Activated naive CD8-positive, alpha-beta T cell (primary cell): ENCODE measurements around the gene ADAMTSL1.

ENCODE experiments used
- H3K27ac Mint-ChIP-seq: one replicate; pipeline ENCODE4 v1.8.0; 2021; ENCODE audit warnings: mixed read lengths
- H3K27me3 Mint-ChIP-seq: one replicate; pipeline ENCODE4 v1.8.0; 2021; ENCODE audit warnings: mixed read lengths
- H3K36me3 Mint-ChIP-seq: one replicate; pipeline ENCODE4 v1.8.0; 2021; ENCODE audit warnings: mixed read lengths
- H3K4me1 Mint-ChIP-seq: one replicate; pipeline ENCODE4 v1.8.0; 2021; ENCODE audit warnings: low read depth, mixed read lengths
- H3K4me3 Mint-ChIP-seq: one replicate; pipeline ENCODE4 v1.8.0; 2021; ENCODE audit warnings: mild to moderate bottlenecking, mixed read lengths
- H3K9me3 Mint-ChIP-seq: one replicate; pipeline ENCODE4 v1.8.0; 2021; ENCODE audit warnings: low read depth, mixed read lengths

The ADAMTSL1 gene

DNA sequence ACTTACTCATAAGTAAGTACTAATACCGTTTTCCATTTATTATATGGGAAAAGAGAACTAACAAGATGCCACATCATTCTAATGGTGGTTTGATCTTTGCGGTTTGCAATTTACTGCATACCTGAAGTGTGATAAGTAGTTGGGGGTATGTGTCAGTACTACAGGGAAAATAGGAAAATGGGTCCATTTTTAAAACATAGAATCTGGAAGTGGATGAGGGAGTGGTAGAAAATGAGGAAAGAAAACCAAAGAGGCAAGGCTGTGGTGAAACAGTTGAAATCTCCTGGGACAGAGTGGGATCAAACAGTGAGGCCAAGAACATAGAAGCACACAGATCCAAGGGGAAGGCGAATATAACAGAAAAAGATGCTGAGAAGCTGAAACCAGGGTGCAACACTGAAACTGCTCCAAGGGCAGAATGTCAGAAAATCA is 6.7 kb downstream of the ADAMTSL1 start:
- Mint-ChIP-seq H3K4me3 (no peak overlapping the region), H3K36me3 (no peaks in the 10 kb centered on the region), H3K9me3 (no peaks in the 10 kb centered on the region), H3K4me1 (no peaks in the 10 kb centered on the region), H3K27ac (no peak overlapping the region), H3K27me3 (peaks cover 7% of the 10 kb centered on the region)

DNA sequence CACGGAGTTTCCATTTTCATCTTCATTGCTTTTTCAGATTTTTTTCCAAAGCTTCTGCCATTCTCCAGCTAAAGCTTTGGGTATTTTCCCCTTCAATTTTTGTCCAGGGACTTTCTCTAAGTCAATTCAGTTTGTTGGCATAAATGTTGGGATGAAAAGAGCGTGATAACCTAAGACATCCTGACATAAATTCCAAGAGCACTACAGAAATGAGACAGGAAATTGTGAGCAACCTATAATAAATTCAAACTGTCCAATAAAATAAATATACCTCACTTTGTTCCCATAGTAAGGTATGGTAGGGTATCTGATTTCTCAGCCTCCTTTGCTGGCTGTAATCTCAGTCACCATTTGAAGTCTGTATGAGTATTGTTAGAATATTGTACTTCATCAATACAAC is 8.4 kb downstream of the ADAMTSL1 start:
- H3K4me1 Mint-ChIP-seq: no peaks in the 10 kb centered on the region

DNA sequence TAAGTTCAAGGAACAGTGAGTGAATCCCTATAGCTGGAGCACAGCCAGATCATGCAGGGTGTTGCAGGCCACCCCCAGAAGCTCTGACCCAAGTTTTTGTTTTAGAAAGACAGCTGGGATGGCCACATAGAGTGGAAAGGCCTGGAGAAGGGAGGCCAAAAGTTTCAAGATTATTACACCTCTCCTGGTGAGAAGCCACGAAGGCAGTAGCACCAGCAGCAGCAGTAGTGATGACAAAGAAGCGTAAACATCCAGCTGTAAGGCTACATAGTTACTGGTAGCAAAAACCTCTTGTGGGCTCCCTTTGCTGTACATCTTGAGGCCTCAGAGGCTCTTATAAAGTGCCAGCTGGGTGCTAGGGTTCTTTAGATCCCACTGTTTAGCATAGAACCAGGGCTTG is 11.8 kb downstream of the ADAMTSL1 start:
- no peaks in the 10 kb centered on the region for H3K4me1 Mint-ChIP-seq
- H3K9me3 Mint-ChIP-seq: no peaks in the 10 kb centered on the region
- no peak overlapping the region for H3K4me3 Mint-ChIP-seq
- H3K27me3 Mint-ChIP-seq: peaks cover 2% of the 10 kb centered on the region
- no peak overlapping the region for H3K27ac Mint-ChIP-seq
- H3K36me3 Mint-ChIP-seq: no peaks in the 10 kb centered on the region

More for the DNA sequence above, 8.4 kb downstream of the ADAMTSL1 start:
- Mint-ChIP-seq H3K27me3 (peaks cover 4% of the 10 kb centered on the region), H3K4me3 (no peak overlapping the region), H3K36me3 (no peaks in the 10 kb centered on the region), H3K27ac (no peak overlapping the region), H3K9me3 (no peaks in the 10 kb centered on the region)

DNA sequence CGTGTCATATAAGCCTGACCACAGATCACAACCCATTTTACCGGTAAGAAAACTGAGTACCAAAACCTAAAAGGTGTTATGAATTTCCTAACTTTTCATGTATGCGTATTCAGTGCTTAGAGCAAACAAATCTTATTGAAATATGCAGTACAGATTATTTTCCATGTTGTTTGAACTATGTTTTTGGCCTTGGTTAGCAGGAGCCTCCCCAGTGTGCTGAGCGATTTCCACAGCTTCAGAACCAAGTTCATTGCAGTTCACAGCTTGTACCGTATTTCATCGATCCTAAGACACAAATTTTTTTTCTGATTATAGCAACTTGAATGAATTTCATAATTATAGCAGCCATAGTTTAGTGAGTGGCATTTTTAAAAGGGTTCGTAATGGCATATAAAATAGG is 13.7 kb downstream of the ADAMTSL1 start:
- no peaks in the 10 kb centered on the region for H3K27me3 Mint-ChIP-seq
- H3K9me3 Mint-ChIP-seq: no peaks in the 10 kb centered on the region
- no peaks in the 10 kb centered on the region for H3K4me1 Mint-ChIP-seq
- no peaks in the 10 kb centered on the region for H3K36me3 Mint-ChIP-seq
- no peak overlapping the region for H3K4me3 Mint-ChIP-seq
- no peak overlapping the region for H3K27ac Mint-ChIP-seq

DNA sequence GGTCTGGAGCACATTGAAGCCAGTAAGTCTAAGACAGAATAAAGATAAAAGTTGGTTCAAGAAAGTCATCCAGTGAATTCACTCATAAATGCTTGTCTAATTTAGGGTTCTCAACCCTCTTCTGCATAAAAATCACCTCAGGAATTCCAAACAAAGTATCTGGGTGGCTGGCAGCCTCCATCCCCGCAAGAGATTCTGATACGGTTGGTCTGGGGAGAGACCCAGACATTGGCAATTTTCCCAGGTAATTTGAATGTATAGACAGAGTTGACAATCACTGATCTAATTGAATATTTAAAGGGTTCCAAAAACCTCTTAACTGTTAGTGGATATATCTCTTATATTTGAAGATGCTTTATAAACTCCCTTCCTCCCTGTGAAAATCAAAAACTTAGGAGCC is 14.9 kb downstream of the ADAMTSL1 start:
- no peaks in the 10 kb centered on the region for H3K36me3 Mint-ChIP-seq
- H3K27ac Mint-ChIP-seq: no peak overlapping the region
- H3K4me3 Mint-ChIP-seq: no peak overlapping the region
- H3K4me1 Mint-ChIP-seq: no peaks in the 10 kb centered on the region
- H3K27me3 Mint-ChIP-seq: no peaks in the 10 kb centered on the region
- no peaks in the 10 kb centered on the region for H3K9me3 Mint-ChIP-seq

DNA sequence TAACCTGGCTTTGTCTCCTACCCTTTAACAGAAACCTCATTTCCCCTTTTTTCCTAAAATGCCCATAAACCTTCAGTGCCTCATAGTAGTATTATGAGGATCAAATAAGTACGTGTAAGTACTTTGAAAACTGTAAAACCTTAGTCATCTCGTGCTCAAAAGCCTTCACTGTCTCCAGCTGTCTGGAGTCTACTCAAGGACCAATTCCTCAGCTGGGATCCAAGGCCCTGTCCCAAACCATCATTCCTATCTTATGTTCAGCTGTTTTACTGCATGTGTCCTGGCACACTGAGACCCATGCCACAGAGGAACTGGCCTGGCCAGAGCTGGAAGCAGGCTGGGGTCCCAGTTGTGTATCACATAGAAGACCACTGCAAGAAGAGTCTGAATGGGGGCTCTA is 15.9 kb downstream of the ADAMTSL1 start:
- H3K4me1 Mint-ChIP-seq: no peaks in the 10 kb centered on the region
- no peaks in the 10 kb centered on the region for H3K36me3 Mint-ChIP-seq
- H3K4me3 Mint-ChIP-seq: no peak overlapping the region
- no peak overlapping the region for H3K27ac Mint-ChIP-seq
- no peaks in the 10 kb centered on the region for H3K27me3 Mint-ChIP-seq
- no peaks in the 10 kb centered on the region for H3K9me3 Mint-ChIP-seq

DNA sequence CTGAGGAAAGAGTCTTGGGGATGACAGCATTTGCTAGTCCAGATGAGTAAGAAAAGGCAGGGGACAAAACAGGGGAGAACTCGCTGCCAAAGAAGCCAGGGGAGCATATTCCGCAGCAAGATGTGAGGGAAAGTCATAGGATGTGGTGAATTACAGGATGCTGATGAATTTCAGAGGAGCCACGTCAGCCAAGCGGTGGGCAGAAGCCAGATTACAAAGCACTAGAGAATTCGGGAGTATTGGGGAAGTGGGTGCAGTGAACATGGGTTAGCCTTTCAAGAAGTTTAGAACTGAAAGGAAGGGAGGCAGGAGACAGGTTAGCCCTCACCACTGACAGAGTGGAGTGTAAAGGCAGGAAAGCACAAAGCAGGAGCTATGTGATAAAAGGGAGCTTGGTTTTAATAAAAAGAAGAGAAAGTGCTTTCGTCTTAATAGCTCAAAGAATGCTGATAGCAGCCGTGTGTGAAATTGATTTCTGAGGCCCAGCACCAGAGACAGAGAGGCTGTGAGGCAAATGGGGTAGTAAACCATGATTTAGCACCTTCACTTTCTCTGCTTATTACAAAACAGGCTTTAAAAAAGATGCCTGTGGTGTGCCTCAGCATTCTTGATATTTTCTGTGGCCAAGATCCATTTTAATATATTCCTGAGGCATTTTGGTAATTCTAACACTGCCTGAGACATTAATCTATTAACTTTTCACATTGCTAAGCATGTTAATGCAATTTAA is 16.9 kb downstream of the ADAMTSL1 start:
- no peaks in the 10 kb centered on the region for H3K36me3 Mint-ChIP-seq
- no peak overlapping the region for H3K4me3 Mint-ChIP-seq
- no peak overlapping the region for H3K27ac Mint-ChIP-seq
- no peaks in the 10 kb centered on the region for H3K4me1 Mint-ChIP-seq
- H3K9me3 Mint-ChIP-seq: no peaks in the 10 kb centered on the region
- H3K27me3 Mint-ChIP-seq: no peaks in the 10 kb centered on the region

DNA sequence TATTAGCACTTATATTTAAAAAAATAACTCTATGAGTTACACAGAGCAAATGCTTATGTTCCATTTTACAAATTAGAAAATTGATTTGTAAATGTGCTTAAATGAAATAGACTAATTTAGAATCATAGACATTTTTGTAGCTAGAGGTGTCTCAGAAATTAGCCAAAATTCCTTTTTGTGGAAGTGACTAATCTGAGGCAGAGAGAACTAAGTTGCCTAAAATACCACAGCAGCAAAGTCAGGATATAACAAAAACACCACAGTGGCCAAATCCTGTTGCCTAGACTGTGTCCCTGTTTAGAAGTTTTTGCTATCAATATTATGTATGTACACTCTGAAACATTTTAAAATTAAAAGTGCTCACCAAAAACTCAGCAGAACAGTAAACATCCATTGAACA is 18.7 kb downstream of the ADAMTSL1 start:
- no peaks in the 10 kb centered on the region for H3K27me3 Mint-ChIP-seq
- no peak overlapping the region for H3K27ac Mint-ChIP-seq
- no peak overlapping the region for H3K4me3 Mint-ChIP-seq
- no peaks in the 10 kb centered on the region for H3K36me3 Mint-ChIP-seq
- no peaks in the 10 kb centered on the region for H3K9me3 Mint-ChIP-seq
- no peaks in the 10 kb centered on the region for H3K4me1 Mint-ChIP-seq

DNA sequence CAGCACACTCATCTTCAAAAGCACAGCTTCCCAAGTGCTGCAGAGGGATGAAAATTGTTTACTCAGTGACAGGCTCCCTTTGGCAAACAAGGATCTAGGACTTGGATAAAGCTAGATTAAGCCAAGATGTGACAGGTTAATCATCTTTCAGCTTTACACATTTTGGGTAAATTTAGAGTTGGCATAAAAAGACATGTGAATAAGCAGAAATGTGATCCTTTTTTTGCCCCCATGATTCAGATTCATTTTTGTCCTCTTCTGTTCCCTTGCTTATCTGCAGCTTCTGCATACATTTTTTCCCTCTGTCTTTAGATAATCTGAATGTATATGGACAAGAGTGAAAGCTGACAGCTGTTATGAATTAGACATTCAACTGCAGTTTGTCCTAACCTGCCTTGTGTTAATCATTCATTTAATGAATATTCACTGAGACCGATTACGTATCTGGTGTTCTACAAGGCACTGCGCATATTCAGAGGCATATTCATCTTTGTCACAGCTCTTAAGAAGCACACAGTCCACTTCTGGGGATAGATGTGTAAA is 19.6 kb downstream of the ADAMTSL1 start:
- H3K4me1 Mint-ChIP-seq: no peaks in the 10 kb centered on the region
- no peaks in the 10 kb centered on the region for H3K9me3 Mint-ChIP-seq
- no peaks in the 10 kb centered on the region for H3K27me3 Mint-ChIP-seq
- no peak overlapping the region for H3K4me3 Mint-ChIP-seq
- H3K36me3 Mint-ChIP-seq: no peaks in the 10 kb centered on the region
- H3K27ac Mint-ChIP-seq: no peak overlapping the region

DNA sequence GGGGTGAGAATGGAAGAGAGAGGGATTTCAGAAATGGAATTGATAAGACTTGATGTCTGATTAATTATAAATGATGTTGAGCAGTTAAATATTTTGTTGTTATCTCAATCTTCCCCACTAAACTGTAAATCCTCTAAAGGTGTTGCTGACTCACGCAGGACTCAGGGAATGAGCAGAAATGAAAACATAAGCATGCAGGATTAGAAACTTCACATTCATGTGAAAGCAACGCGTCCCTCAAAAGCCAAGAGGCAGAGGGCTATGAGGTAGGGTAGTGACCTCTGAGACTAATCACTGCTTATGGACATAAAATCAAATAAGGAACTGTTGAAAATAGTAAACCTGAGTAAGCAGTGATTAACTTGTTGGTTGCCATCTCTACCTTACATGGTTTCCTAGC is 21.1 kb downstream of the ADAMTSL1 start:
- H3K27ac Mint-ChIP-seq: no peak overlapping the region
- no peaks in the 10 kb centered on the region for H3K36me3 Mint-ChIP-seq
- H3K4me1 Mint-ChIP-seq: no peaks in the 10 kb centered on the region
- H3K27me3 Mint-ChIP-seq: no peaks in the 10 kb centered on the region
- no peak overlapping the region for H3K4me3 Mint-ChIP-seq
- H3K9me3 Mint-ChIP-seq: no peaks in the 10 kb centered on the region

DNA sequence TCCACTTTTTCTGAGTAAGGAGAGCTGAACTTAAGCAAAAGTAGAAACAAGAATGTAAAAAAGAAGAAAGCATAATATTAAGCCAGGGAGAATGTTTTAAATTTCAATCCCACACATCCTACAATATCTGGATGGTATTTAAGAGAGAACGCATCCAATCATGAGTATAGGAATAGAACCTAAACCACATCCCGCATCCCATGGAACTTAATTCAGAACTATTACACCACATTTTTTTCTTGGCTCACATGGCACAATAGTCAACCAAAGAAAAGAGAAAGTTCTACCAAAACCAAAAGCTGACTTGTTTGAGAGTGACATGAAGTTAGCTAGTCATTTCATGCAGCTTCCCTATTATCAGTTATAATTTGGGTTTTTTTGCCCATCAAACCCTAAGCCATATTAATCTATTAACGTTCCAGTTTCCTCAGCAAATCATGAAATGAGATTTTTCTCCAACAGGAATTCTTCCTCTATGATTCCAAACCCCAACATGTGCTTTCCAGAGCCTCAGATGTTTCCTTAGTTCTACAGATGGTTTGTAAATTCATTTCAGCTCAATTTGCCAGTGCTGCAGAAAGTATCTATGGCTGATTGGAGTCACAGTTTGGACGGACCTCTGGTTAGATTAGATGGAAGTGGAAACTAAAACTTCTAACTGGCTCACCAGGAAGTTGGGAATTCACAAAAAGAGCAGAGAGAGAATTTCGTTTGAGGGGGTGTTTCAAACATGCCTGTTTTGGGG is 22.5 kb downstream of the ADAMTSL1 start:
- no peak overlapping the region for H3K27ac Mint-ChIP-seq
- no peaks in the 10 kb centered on the region for H3K9me3 Mint-ChIP-seq
- no peaks in the 10 kb centered on the region for H3K27me3 Mint-ChIP-seq
- H3K36me3 Mint-ChIP-seq: no peaks in the 10 kb centered on the region
- no peak overlapping the region for H3K4me3 Mint-ChIP-seq
- H3K4me1 Mint-ChIP-seq: no peaks in the 10 kb centered on the region

DNA sequence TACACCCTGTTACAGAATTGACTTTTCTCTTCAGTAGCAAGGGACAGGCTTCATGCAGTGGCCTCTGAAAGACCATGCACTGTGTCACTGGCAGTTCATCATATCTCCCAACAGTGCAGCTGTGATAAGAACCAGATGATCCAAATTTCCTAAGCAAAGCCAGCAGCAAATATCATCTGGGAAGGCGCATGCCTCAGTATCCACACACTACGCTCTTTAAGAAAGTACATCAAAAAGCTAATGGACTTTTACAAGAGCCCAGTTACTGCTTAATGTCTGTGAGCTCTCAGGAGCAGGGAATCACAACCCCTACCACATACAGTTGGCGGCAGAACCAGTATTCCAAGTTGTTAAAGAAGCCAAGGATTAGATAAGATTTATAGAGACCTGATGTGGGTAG is 25.1 kb downstream of the ADAMTSL1 start:
- H3K4me1 Mint-ChIP-seq: no peaks in the 10 kb centered on the region
- H3K4me3 Mint-ChIP-seq: no peak overlapping the region
- H3K9me3 Mint-ChIP-seq: no peaks in the 10 kb centered on the region
- H3K36me3 Mint-ChIP-seq: no peaks in the 10 kb centered on the region
- no peaks in the 10 kb centered on the region for H3K27me3 Mint-ChIP-seq
- no peak overlapping the region for H3K27ac Mint-ChIP-seq

DNA sequence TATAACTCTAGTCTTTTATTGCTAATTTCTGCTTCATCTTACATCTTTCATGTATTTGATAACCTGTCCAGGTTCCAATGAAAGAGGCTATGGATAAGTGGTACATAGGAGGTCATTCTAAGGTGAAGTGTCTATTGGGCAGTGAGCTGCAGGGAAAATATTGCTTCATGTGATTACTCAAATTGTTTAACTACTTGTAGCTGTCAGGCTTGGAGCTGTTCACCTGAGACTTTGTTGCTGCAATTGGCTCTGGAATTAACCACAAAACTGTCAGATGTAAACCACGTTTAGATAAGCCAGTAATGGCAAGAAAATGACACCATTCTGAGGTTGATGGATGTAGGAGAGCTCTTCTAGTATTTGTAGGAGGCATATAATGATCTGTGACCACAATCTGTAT is 26.0 kb downstream of the ADAMTSL1 start:
- Mint-ChIP-seq H3K4me3 (no peak overlapping the region), H3K9me3 (no peaks in the 10 kb centered on the region), H3K4me1 (no peaks in the 10 kb centered on the region), H3K27me3 (no peaks in the 10 kb centered on the region), H3K27ac (no peak overlapping the region), H3K36me3 (no peaks in the 10 kb centered on the region)

DNA sequence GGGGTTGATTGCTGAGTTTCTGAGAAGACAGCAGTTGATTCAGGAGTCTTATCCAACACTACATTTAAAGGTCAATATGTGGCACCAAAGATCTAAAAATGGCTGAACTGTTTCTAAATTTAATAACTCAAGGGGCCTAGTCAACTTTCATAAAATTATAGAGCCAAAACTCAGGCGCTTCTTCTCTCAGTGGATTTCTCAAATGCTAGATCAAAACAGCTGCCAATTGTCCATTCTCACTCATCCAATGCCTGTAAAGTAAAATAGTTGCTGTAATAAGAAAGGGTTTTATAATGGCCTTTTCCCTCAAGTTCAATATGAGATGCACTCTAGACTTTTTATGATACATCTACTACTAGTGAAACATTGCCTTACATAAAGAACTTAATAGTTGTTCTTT is 26.5 kb downstream of the ADAMTSL1 start:
- Mint-ChIP-seq H3K27ac (no peak overlapping the region), H3K9me3 (no peaks in the 10 kb centered on the region), H3K4me1 (no peaks in the 10 kb centered on the region), H3K4me3 (no peak overlapping the region), H3K36me3 (no peaks in the 10 kb centered on the region), H3K27me3 (no peaks in the 10 kb centered on the region)

DNA sequence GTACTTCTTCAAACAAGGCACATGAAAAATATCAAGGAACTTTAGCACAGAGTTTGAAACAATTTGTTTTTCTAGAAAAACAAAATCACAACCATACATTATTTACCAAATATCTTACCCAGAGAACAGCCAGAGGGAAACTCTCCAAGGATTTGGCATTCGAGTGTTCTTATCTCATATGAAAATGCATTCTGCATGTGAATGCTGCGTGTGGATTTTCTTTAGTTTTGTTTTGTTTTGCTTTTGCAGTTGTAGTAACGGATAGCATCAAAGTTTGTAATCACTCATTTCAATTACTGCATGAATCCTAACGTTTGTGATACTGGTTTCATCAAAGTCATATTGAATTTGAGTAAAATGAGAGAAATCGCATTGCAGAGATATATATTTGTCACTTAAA is 28.0 kb downstream of the ADAMTSL1 start:
- no peaks in the 10 kb centered on the region for H3K9me3 Mint-ChIP-seq
- H3K4me3 Mint-ChIP-seq: no peak overlapping the region

More for the DNA sequence above, 28.0 kb downstream of the ADAMTSL1 start:
- H3K27ac Mint-ChIP-seq: no peak overlapping the region
- H3K36me3 Mint-ChIP-seq: no peaks in the 10 kb centered on the region
- no peaks in the 10 kb centered on the region for H3K27me3 Mint-ChIP-seq
- H3K4me1 Mint-ChIP-seq: no peaks in the 10 kb centered on the region
